ENCODE data around the gene SEZ6. TPM values are rescaled to one million over a fixed set of nuclear protein-coding genes. Genes with fewer than 3 reads are reported as not detected.

Gene SEZ6
- total RNA-seq, 1 experiment from 2014 or later: not detected

DNA sequence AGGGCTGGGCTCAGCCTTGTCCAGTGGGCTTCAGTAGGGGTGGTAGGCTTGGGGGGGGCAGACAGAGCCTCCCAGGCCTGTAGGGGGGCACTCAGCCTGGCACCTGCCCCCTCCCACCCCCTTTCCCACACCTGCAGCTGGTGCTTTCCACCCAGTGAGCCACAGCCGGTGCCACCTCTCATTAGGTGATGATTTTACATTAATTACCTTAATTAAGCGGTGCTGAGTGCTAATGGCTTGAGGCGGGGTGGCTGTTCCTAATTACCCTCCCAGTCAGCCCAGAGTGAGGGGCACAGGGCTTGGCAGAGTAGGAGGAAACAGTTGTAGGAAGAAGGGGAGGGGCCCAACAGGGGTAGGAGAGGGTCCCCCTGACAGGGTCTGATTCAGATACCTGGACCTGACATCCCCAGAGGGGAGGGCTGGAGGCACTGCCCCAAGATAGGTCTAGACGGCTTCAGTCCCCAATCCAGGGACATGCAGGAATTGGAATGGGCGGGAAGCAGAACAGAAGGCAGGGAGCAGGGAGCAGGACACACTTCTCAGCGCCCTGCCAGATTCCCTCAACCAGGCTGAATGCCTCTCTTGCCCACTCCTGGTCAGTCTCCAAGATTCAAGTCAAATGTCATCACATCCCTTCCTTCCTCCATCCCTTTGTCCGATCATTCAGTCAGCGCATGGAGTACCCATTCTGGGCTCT, 28.0 kb downstream of the SEZ6 start:
- Histone ChIP-seq H3K9me3 (ENCODE audit: control insufficient read depth, insufficient read depth, low read depth, low read length) (no peaks in the 10 kb centered on the region), H3K36me3 (ENCODE audit: control insufficient read depth, insufficient read depth, low read length) (no peaks in the 10 kb centered on the region), H3K27me3 (ENCODE audit: control insufficient read depth, insufficient read depth, low read length) (no peaks in the 10 kb centered on the region), H3K4me1 (ENCODE audit: control insufficient read depth, insufficient read depth, low read length) (no peaks in the 10 kb centered on the region), H3K4me3 (ENCODE audit: low read depth in 2 of 2, low read length in 2 of 2) (no peak overlapping the region), H3K27ac (ENCODE audit: low read length) (no peak overlapping the region)
- intact Hi-C loops (cut with micrococcal nuclease; ENCODE audit: unreplicated experiment) (no loop called here), in situ Hi-C loops (cut with HindIII; ENCODE audit: low pct_unique_long_range_greater_than_20kb, low sequenced_read_pairs) (no loop called here)
- peak; percentile 8; the same call in 1 of the 2 replicates for ATAC-seq
- TF ChIP-seq TCF7L2 (IDR thresholded peaks at IDR 0.05; ENCODE audit: low read depth, low read length): no peak
- TF ChIP-seq SIN3A (IDR thresholded peaks at IDR 0.05; ENCODE audit: borderline replicate concordance, insufficient read depth, low read depth, low read length): no peak
- TF ChIP-seq, protein P1, sequence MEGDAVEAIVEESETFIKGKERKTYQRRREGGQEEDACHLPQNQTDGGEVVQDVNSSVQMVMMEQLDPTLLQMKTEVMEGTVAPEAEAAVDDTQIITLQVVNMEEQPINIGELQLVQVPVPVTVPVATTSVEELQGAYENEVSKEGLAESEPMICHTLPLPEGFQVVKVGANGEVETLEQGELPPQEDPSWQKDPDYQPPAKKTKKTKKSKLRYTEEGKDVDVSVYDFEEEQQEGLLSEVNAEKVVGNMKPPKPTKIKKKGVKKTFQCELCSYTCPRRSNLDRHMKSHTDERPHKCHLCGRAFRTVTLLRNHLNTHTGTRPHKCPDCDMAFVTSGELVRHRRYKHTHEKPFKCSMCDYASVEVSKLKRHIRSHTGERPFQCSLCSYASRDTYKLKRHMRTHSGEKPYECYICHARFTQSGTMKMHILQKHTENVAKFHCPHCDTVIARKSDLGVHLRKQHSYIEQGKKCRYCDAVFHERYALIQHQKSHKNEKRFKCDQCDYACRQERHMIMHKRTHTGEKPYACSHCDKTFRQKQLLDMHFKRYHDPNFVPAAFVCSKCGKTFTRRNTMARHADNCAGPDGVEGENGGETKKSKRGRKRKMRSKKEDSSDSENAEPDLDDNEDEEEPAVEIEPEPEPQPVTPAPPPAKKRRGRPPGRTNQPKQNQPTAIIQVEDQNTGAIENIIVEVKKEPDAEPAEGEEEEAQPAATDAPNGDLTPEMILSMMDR (IDR thresholded peaks at IDR 0.05): no peak
- TF ChIP-seq POLR2AphosphoS5 (IDR thresholded peaks at IDR 0.05; ENCODE audit: low read depth, low read length): no peak
- no peak for TF ChIP-seq REST (IDR thresholded peaks at IDR 0.05; ENCODE audit: insufficient read depth in 1 of 2, low read depth in 2 of 2, low read length in 1 of 2)
- ChIA-PET CTCF (interaction anchor here (0.6 kb wide), 1 partner anchor 249 kb away, joined by 3 read pairs; no protein-coding TSS in a partner anchor), POLR2A (no interaction called here)
- no TSS peak for BruUV-seq (replicated peaks)
- no peak for DNase-seq (ENCODE audit: low read depth, low spot score)

GRCh38 chr17:28975646-28976045, 30.2 kb downstream of the SEZ6 start:
- Histone ChIP-seq H3K27me3 (ENCODE audit: control insufficient read depth, insufficient read depth, low read length) (no peaks in the 10 kb centered on the region), H3K4me3 (ENCODE audit: low read depth in 2 of 2, low read length in 2 of 2) (no peak overlapping the region), H3K4me1 (ENCODE audit: control insufficient read depth, insufficient read depth, low read length) (no peaks in the 10 kb centered on the region), H3K9me3 (ENCODE audit: control insufficient read depth, insufficient read depth, low read depth, low read length) (no peaks in the 10 kb centered on the region), H3K36me3 (ENCODE audit: control insufficient read depth, insufficient read depth, low read length) (no peaks in the 10 kb centered on the region), H3K27ac (ENCODE audit: low read length) (no peak overlapping the region)
- ChIA-PET CTCF (no interaction called here), POLR2A (no interaction called here)
- in situ Hi-C loops (cut with HindIII; ENCODE audit: low pct_unique_long_range_greater_than_20kb, low sequenced_read_pairs) (no loop called here), intact Hi-C loops (cut with micrococcal nuclease; ENCODE audit: unreplicated experiment) (no loop called here)
- TF ChIP-seq SIN3A (IDR thresholded peaks at IDR 0.05; ENCODE audit: borderline replicate concordance, insufficient read depth, low read depth, low read length) (no peak), REST (IDR thresholded peaks at IDR 0.05; ENCODE audit: insufficient read depth in 1 of 2, low read depth in 2 of 2, low read length in 1 of 2) (no peak), TCF7L2 (IDR thresholded peaks at IDR 0.05; ENCODE audit: low read depth, low read length) (no peak), POLR2AphosphoS5 (IDR thresholded peaks at IDR 0.05; ENCODE audit: low read depth, low read length) (no peak)
- TF ChIP-seq, protein P1 (IDR thresholded peaks at IDR 0.05): no peak
- ATAC-seq (no peak), DNase-seq (ENCODE audit: low read depth, low spot score) (no peak)
- no TSS peak for BruUV-seq (replicated peaks)

Measured in Panc1 (cell line).